ENCODE measurements around the gene SDR9C7. TPM values are rescaled to one million over a fixed set of nuclear protein-coding genes. Genes with fewer than 3 reads are reported as not detected.

SDR9C7 gene
- total and polyA plus RNA-seq, 2 of the 8 experiments (the other 6 are each of a cell fraction or from before 2014, with no cell fraction given), result 0.11 TPM; not detected in 1

- H3K23me2 ChIP-seq (ENCODE audit: low read depth, low read length), result no peaks in the 10 kb centered on the region
- H4K91ac ChIP-seq (replicated peaks; ENCODE audit: insufficient read length, low read length), result no peak overlapping the region
- H4K20me1 ChIP-seq (replicated peaks in 1 of 2; ENCODE audit: control insufficient read depth in 1 of 2, insufficient read depth in 2 of 2, low read length in 2 of 2), result no peaks in the 10 kb centered on the region
- H2BK12ac ChIP-seq (ENCODE audit: low read depth, low read length), result no peak overlapping the region
- H3K56ac ChIP-seq (replicated peaks; ENCODE audit: insufficient read length, low read depth, low read length), result no peak overlapping the region
- H3K4me1 ChIP-seq (replicated peaks in 1 of 4; ENCODE audit: control insufficient read depth in 3 of 4, insufficient read depth in 4 of 4, low read length in 3 of 4), result peaks cover 0 to 9% (median 3%) of the 10 kb centered on the region in 4 experiments; a peak in 6 of 7 replicates
- no peaks in the 10 kb centered on the region for H3K27me3 ChIP-seq (replicated peaks in 1 of 4; ENCODE audit: control insufficient read depth in 3 of 4, extremely low read depth in 1 of 4, insufficient read depth in 3 of 4, low read length in 3 of 4)
- H3K9me3 ChIP-seq (ENCODE audit: insufficient read depth in 2 of 2, low read depth in 1 of 2, low read length in 1 of 2), result no peaks in the 10 kb centered on the region
- no peak overlapping the region for H3K4ac ChIP-seq (replicated peaks; ENCODE audit: insufficient read length, low read depth, low read length)
- H3K79me1 ChIP-seq (ENCODE audit: low read depth, low read length), result no peaks in the 10 kb centered on the region
- no peak overlapping the region for H2AK5ac ChIP-seq (ENCODE audit: low read depth, low read length)
- FAIRE-seq (no peak), DNase-seq (ENCODE audit: low read depth in 1 of 2, low spot score in 2 of 2) (peak in 1 of 2 experiments; percentile 37)
- H2BK120ac ChIP-seq (replicated peaks; ENCODE audit: low read depth, low read length), result no peak overlapping the region
- no peaks in the 10 kb centered on the region for H3K36me3 ChIP-seq (ENCODE audit: control insufficient read depth in 2 of 4, insufficient read depth in 4 of 4, low read length in 3 of 4)
- no peak overlapping the region for H2BK15ac ChIP-seq (ENCODE audit: low read length)
- H3K18ac ChIP-seq (ENCODE audit: extremely low read depth, low read length), result no peak overlapping the region
- 92% methylated on average over 8 of the region's 8 CpGs; no CpG with 5 or more reads in 1 of the 2 experiments for WGBS, 2 experiments (ENCODE audit: extremely low coverage in 1 of 2, insufficient coverage in 1 of 2, insufficient read length in 1 of 2, insufficient replicate concordance in 2 of 2, low coverage in 1 of 2, low lambda C conversion rate in 2 of 2, missing lambda C conversion rate in 1 of 2)
- H2BK20ac ChIP-seq (ENCODE audit: low read length), result no peak overlapping the region
- POLR2A ChIA-PET (ENCODE audit: partially characterized antibody), result no interaction called here
- no peak overlapping the region for H2AFZ ChIP-seq (ENCODE audit: low read length)
- H3K4me2 ChIP-seq (ENCODE audit: insufficient read depth in 1 of 2, low read depth in 2 of 2, low read length in 2 of 2), result no peak overlapping the region
- H3K27ac ChIP-seq (ENCODE audit: low read depth, low read length), result no peak overlapping the region
- H3K4me3 ChIP-seq (ENCODE audit: extremely low read depth in 1 of 4, insufficient read depth in 2 of 4, low read depth in 3 of 4, low read length in 4 of 4), result no peak overlapping the region
- H4K8ac ChIP-seq (ENCODE audit: extremely low read depth, insufficient read depth, low read length), result no peak overlapping the region
- H3K9ac ChIP-seq (replicated peaks in 1 of 4; ENCODE audit: extremely low read depth in 1 of 4, low read depth in 3 of 4, low read length in 3 of 4), result no peak overlapping the region
- no peaks in the 10 kb centered on the region for H3K79me2 ChIP-seq (ENCODE audit: control insufficient read depth in 1 of 2, insufficient read depth in 2 of 2, low read length in 2 of 2)
- H3K23ac ChIP-seq (ENCODE audit: insufficient read length), result no peak overlapping the region
- H3K14ac ChIP-seq (ENCODE audit: insufficient read length), result no peak overlapping the region
- CTCF ChIA-PET (ENCODE audit: partially characterized antibody), result interaction anchor here (1.1 to 1.7 kb wide), 2 partner anchors 93 to 176 kb away, joined by 3 to 4 read pairs; no protein-coding TSS in a partner anchor
- no peak overlapping the region for H4K5ac ChIP-seq (ENCODE audit: insufficient read length, low read depth, low read length)
- no peak overlapping the region for H2BK5ac ChIP-seq (ENCODE audit: low read depth, low read length)
- TF ChIP-seq POLR2A (IDR thresholded peaks at IDR 0.05; ENCODE audit: control extremely low read depth in 1 of 2, low read depth in 2 of 2, low read length in 2 of 2) (no peak), ASH2L (IDR thresholded peaks at IDR 0.05; ENCODE audit: low read length) (no peak), USF2 (IDR thresholded peaks at IDR 0.05; ENCODE audit: low read length) (no peak), MAX (IDR thresholded peaks at IDR 0.05) (no peak), HDAC6 (IDR thresholded peaks at IDR 0.05; ENCODE audit: low read depth, low read length) (no peak), CBX5 (IDR thresholded peaks at IDR 0.05; ENCODE audit: low read depth, low read length) (no peak), SIX5 (IDR thresholded peaks at IDR 0.05; ENCODE audit: low read depth, low read length) (no peak)
These were observed 4.0 kb downstream of the SDR9C7 start for GRCh38 chr12:56930241-56930640.

Data from H1 (cell line).